Hepatic stellate cell (primary cell): ENCODE measurements around the gene GBP3.
"Not testable (repeated sequence)": the region's sequence is repeated elsewhere in the genome, so short reads cannot be mapped to it uniquely, and the experiment has no call there.

Source experiments
- DNase-seq: peaks from one replicate; pipeline ENCODE4 v3.0.0; 2011; ENCODE audit warnings: low spot score

Gene GBP3

DNA sequence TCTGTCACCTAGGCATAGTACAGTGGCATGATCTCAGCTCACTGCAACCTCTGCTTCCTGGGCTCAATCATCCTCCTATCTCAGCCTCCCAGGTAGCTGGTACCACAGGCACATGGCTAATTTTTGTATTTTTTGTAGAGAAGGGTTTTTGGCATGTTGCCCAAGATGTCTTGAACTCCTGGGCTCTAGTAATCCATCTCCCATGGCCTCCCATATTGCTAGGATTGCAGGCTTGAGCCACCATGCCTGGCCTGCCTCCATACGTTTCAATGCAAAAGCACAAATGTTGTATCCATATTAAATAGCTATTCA is 17.6 kb upstream of the GBP3 start:
- no peak for DNase-seq

DNA sequence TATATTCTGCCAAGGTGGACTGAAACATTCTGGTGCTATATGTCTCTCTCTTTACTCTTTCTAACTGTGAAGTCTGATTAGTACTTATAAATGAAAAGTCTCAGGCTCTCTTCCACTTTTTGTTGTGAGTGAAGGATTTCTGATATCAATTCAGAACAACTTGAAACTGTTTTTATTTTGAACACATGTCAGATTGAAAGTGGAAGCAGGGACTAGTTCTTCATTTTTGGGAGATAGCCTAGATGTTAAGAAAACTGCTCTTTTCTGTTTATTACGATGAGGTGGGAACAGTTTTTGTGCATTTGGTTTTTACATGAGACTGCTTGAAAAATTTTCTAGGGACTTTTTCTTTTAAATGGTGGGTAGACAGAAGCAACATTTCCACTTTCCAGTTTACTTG is 14.5 kb upstream of the GBP3 start:
- no peak for DNase-seq

DNA sequence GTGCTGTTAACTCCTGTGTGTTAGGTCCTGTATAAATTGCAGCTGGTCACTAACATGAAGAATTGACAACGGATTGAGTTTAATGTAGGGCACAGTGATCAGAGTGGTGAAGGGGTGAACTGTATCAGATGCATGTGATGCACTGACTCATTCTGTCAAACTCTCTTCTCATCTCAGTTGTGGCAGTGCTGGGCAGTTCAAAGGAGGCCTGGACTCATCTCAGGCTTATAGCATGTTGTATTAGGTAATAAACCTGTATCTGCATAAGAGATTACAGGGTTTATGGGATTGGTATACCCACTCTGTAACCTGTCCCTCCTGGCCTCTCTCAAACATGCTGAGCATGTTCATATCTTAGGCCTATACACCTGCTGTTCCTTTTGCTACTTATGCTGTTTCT is 12.4 kb upstream of the GBP3 start:
- DNase-seq = no peak

DNA sequence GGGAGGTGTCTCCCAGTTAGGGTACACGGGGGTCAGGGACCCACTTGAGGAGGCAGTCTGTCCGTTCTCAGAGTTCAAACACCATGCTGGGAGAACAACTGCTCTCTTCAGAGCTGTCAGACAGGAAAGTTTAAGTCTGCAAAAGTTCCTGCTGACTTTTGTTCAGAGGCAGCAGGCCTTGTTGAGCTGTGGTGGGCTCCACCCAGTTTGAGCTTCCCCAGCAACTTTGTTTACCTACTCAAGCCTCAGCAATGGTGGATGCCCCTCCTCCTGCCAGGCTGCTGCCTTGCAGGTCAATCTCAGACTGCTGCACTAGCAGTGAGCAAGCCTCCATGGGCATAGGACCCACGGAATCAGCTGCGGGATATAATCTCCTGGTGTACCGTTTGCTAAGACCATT is 11.3 kb upstream of the GBP3 start:
- not testable (repeated sequence) for DNase-seq

DNA sequence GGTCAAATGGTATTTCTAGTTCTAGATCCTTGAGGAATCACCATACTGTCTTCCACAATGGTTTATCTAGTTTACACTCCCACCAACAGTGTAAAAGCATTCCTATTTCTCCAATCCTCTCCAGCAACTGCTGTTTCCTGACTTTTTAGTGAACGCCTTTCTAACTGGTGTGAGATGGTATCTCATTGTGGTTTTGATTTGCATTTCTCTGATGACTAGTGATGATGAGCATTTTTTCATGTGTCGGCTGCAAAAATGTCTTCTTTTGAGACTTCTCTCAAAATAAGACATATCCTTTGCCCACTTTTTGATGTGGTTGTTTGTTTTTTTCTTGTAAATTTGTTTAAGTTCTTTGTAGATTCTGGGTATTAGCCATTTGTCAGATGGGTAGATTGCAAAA is 6.4 kb upstream of the GBP3 start:
- not testable (repeated sequence) for DNase-seq

DNA sequence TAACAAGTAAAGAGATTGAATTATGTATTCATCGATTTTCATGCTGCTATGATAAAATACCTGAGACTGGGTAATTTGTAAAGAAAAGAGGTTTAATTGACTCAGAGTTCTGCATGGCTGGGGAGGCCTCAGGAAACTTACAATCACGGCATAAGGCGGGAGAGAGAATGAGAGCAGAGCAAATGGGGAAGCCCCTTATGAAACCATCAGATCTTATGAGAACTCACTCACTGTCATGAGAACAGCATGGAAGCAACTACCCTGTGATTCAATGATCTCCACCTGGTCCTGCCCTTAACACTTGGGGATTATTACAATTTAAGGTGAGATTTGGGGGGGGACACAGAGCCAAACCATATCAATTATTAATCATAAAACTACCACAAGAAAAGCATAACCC is 3.3 kb upstream of the GBP3 start:
- DNase-seq = no peak

DNA sequence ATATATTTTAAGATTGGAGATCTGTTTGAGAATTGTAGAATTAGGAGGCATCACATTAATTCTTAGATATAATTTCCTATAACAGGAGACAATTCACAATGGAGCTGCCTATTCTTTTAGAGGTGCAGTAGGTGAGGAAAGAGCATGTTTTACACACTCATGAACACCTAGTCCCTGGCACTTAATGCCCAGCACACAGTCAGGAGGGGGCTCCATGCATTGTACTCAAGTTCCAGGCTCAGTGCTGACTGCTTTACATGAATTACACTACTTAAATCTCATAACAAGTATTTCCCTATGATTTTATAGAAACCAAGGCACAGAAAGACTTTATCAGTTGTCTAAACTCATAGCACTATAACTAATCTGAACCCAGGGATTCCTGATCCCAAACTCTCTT is 360 bp upstream of the GBP3 start:
- no peak for DNase-seq

DNA sequence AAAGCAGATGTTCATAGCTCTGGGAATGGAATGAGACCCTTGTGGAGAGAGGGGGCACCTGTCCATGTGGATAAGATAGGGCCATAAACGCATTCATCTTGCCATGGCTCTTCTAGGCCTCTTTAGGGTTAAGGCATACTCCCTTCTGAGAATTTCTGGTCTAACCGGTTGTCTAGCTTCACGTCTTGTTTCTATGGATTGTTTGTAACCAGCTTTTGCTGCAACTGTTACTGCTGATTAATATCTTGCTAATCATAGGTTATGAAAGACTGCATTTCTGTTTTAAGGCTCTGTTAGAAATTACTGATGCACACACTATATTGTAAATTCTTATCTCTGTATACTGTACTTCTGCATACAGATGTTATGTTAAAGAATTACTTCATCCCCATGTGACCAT is 4.3 kb downstream of the GBP3 start:
- DNase-seq = not testable (repeated sequence)

DNA sequence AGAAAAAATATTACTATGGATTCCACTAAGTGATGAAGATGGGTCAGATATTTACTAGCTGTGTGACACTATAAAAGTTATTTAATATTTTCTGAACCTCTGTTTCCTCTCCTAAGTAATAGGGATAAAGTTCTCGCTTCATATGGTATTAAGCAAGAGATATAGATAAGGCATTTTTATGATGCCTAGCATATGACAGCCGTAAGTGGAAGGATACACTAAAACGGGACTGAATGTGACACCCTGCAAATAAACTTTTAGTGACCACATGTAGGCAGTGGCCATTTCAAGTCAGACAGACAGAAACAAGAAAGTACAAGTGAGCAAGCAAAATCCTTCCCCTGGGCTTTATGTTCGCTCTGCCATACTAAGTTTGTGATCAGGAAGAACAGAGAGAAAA is 14.2 kb downstream of the GBP3 start:
- DNase-seq = no peak

DNA sequence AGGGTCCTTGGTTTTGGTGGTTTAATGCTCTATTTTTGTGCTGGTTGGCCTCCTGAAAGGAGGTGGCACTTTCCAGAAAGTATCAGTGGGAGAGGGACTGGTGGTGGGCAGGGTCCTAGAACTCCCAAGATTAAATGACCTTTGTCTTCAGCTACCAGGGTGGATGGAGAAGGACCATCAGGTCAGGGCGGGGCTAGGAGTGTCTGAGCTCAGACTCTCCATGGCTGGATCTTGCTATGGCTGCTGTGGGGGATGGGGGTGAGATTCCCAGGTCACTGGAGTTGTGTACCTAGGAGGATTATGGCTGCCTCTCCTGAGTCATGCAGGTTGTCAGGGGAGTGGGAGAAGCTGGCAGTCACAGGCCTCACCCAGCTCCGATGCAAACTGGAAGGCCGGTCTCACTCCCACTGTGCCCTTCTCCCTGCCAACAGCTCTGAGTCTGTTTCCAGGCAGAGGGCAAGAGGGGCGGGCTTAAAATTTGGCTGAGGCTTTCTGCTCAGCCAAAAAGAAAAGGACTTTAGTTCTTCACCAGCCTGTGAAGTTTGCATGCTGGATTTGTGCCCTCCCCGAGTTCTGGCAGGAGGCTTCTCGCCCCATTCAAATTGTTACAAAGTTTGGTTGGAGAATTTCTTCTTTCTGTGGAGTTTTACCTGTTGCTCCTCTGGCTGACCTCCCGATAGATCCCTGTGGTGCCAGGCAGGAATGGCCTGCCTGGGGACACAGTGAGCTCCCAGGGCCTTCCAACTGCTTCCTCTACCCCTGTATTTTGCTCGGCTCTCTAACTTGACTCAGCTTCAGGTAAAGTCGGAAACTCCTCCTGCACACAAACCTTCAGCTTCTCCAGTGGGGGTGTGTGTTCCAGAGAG is 17.1 kb downstream of the GBP3 start:
- DNase-seq = no peak

DNA sequence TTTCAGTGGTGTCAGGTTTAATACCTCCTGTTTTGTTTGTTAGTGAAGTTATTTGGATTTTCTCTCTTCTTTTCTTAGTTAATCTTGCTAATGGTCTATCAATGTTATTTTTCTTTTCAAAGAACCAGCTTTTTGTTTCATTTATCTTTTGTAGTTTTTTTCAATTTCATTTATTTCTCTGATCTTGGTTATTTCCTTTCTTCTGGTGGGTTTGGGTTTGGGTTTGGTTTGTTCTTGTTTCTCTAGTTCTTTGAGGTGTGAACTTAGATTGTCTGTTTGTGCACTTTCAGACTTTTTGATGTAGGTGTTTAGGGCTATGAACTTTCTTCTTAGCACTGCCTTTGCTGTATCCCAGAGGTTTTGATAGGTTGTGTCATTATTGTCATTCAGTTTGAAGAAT is 20.5 kb downstream of the GBP3 start:
- DNase-seq = not testable (repeated sequence)

DNA sequence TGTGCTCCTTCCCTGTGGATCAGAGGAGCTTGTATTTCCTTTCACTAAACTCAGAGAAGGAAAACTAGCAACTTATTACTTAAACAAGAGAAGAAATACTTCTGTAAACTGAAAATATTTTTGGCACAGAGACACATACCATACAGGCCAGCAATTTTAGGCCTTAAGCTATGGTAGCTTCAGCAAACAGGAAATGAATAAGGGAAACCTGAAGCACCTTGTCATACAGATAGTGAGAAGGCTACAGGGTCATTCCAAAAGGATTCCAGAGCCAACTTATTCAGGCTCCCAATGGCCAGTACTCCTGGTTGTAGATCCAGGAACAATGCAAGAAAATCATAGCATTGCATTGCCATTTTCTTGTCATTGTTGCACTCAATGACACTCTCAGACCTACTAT is 21.2 kb downstream of the GBP3 start:
- no peak for DNase-seq

DNA sequence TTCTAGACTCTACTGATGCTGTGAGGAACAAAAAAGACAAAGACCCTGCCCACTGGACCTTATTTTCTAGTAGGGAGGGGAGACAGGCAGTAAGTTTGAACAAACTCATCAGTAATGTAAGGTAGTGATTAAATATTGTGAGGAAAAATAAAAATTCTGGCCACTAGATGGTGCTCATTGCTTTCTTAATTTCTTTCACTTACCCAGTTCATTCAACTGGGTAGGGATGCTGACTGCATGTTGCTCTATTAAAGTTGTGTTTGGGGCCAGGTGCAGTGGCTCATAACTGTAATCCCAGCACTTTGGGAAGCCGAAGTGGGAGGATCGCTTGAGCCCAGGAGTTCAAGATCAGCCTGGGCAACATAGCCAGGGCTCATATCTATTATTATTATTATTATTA is 23.9 kb downstream of the GBP3 start:
- no peak for DNase-seq

DNA sequence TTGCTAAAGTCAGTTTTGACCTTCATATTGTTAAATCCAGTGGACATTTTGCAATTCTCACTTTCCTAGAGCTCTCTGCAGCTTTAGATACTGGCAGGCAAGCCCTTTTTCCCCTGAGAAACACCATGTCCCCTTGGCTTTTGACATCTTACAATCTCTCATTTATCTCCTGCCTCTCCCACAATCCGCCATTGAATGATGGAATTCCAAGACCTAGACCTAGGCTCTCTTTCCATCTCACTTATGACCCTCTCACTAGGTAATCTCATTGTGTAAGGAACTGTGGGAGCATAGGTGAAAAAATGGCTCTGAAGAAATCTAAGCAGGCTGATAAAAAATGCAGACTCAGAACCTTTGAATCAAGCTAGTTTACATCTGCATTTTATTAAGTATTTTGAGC is 32.2 kb downstream of the GBP3 start:
- no peak for DNase-seq

DNA sequence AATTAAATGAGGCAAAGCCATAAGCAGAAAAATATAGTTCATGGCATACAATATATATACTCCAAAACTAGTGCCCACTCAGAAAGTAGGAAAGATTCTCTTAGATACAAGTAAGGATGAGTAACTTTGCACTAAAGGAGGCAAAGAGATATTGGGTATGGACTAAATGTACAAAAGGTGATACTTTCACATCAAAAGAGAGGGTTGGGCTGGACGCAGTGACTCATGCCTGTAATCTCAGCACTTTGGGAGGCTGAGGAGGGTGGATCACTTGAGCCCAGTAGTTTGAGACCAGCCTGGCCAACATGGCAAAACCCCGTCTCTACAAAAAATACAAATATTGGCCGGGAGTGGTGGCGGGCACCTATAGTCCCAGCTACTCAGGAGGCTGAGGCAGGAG is 37.0 kb downstream of the GBP3 start:
- no peak for DNase-seq

DNA sequence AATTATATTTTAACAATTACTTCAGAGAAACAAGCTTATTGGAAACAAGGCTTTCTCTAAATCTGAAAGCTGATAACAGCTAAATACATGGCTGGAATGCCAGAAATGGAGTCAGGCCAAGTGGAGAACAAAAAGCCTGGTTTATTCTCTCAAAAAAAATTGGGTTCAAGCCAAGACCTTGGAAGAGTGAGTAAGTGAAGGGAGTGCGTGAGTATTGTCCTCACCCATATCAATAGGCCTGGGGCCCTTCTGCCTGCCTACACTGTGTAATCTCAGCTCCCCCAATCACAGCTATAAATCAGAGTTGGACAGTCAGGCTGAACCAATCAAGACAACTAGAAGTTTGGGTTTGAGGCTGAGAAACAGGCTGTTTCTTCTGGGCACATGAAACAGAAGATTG is 37.6 kb downstream of the GBP3 start:
- DNase-seq = peak; percentile 54

DNA sequence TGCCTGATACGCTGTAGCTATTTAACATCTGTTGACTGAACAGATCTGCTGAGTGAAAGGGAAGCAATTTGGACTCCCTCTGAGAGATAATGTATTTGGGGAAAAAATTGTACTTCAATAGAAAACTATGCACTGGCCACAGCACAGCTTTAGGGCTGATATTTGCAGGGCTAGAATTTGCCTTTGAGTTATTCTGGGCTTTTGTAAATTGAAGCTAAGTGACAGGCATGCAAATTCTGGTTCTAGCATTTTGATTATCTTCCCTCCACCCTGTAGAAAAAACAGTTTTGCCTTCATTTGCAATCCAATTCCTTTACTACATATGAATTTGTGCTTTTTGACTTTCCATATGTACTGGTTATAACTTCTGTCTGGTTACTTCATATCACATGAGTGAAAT is 38.1 kb downstream of the GBP3 start:
- DNase-seq = no peak

DNA sequence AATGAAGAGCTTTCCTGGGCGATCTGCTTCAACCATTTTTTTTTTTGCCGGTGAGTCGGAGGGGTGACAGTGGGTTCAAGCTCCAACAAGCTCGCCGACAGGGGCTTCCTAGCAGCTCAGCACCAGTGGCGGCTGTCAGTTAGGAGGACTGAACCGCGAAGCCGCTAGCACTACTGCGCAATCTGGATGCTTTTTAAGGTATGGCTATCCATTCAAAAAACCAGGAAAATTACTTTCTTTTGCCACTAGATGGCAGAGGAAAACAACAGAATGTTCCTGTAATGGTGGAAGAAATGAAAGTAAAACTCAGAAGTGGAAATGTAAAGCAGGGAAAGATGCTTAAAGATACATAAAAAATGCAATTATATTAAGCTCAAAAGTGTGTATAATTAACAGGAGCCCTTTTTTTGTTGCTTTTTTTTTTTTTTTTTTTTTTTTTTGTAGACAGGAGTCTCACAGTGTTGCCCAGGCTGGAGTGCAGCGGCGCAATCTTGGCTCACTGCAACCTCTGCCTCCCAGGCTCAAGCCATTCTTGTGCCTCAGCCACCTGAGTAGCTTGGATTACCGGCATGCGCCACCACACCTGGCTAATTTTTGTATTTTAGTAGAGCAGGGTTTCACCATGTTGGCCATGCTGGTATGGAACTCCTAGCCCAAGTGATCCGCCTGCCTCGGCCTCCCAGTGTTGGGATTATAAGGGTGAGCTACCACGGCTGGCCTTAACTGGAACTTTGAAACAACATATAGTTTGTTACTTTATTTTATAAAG is 38.7 kb downstream of the GBP3 start:
- no peak for DNase-seq

DNA sequence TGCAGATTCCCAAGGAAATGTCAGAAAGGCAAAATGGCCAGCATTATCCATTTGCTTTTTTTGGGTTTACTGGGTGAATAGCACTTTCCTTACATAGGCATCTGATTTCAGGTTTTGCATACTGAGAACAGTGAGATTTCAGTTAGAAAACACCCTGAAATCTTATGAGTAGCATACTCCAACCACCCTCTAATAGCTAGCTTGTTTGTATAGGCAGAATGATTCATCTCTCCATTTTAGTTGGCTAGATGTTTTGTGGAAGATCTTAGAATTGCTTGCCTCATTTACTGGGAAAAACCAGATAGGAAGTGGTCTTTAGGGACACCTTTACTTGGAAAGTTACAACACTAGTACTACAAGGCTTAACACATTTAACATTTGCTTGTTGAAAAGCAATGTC is 40.6 kb downstream of the GBP3 start:
- DNase-seq = no peak

DNA sequence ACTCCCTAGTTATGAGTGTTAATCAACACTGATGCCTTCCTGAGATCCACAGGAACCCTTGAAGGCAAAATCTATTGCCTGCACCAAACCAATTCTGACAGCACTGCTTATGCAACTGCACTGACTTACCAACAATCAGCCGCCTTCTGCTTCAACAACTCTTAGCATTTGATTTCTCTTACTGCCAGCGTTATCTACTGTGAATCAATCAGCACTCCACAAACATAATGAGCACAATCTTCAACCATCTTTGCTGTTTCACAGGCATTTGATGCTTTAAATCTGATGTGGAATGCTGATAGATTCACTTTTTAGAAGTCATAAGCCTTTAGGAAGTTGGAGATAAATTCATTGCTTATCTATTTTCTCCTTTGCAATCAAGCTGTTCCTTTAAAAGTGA is 41.2 kb downstream of the GBP3 start:
- DNase-seq = not testable (repeated sequence)

DNA sequence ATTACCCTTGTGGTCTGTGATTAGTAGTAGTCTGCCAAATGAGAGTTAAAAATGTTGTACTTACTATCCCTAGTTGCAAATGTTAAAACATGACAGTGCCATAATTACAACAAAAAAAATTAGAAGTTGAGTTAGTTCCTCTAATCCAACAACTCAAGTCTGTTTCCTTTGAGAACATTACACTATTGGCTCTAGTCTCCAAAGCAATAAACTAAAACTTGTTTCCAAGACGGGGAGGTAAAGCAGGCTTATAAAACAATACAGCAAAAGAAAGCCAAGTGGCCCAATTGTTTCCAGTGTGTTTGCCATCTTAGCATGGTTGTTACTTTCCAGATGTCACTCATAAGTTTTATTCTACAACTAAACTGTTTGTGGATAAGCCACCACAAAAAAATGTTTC is 41.8 kb downstream of the GBP3 start:
- no peak for DNase-seq

DNA sequence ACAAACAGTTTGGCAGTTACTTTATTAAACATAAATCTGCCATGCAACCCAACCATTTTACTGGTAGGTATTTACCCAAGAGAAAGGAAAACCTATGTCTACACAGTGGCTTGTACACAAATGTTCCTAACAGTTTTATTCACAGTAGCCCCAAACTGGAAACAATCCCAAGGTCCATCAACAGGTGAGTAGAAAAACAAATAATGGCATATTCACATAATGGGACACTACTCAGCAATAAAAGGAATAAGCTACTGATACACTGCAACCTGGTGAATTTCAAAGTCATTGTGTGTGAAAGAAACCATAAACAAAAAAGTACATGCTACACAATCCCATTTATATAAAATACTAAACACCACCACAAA is 42.9 kb downstream of the GBP3 start:
- no peak for DNase-seq

DNA sequence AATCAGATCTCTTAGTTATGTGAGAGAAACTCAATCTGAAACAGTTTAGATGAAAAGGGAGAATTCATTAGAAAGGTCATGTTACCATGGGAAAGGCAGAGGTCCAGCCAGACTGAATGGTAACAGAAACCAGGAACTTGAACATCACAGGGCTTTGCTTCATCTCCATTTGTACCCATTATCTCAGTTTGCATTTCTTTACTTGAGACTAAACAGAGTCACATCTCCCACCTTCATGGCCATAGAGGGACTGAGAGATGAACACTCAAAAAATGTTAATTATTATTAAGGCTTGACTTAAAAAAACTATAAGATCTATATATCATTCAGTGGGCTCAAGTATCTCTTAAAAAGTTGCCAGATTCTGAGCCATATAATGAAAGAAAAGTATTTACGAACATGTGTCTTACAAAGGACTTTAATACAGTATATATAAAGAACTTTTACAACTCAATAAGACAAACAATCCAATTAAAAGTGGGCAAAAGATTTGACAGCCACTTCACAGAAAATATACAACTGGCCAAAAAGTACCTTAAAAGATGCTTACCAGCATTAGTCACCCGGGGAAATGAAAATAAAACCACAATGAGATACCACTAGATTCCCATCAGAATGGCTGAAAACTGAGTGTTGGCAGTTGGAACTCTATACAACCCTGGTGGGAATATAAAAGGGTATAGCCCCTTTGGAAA is 43.5 kb downstream of the GBP3 start:
- no peak for DNase-seq
